HPDE6-E6E7 (cell line): Measurements from ENCODE around the gene COX6A2.
"Not testable (repeated sequence)": the region's sequence is repeated elsewhere in the genome, so short reads cannot be mapped to it uniquely, and the experiment has no call there.

Experiments
- DNase-seq: peaks from one replicate; pipeline ENCODE4 v3.0.0; 2011; ENCODE audit warnings: missing footprints; ENCODE audit errors: extremely low spot score

Gene COX6A2

DNA sequence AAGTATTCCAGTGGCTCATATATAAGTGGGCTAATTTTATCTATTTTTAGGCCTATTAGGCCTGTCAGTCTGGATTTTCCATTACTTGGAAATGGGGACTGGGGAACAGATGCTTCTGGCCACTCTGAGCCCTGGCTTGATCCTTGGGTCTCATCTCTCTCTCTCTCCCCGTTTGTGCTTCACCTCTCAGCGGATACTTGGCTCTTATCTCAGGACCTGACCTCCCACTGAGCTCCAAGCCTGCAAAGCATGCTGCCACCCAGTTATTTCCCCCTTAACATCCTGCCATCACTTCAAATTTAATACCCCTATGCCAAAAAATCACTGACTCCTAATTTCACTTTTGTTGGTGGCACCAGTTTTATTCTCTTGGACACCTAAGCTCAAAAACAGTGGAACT lies 10.3 kb upstream of the COX6A2 start:
- DNase-seq, result no peak

DNA sequence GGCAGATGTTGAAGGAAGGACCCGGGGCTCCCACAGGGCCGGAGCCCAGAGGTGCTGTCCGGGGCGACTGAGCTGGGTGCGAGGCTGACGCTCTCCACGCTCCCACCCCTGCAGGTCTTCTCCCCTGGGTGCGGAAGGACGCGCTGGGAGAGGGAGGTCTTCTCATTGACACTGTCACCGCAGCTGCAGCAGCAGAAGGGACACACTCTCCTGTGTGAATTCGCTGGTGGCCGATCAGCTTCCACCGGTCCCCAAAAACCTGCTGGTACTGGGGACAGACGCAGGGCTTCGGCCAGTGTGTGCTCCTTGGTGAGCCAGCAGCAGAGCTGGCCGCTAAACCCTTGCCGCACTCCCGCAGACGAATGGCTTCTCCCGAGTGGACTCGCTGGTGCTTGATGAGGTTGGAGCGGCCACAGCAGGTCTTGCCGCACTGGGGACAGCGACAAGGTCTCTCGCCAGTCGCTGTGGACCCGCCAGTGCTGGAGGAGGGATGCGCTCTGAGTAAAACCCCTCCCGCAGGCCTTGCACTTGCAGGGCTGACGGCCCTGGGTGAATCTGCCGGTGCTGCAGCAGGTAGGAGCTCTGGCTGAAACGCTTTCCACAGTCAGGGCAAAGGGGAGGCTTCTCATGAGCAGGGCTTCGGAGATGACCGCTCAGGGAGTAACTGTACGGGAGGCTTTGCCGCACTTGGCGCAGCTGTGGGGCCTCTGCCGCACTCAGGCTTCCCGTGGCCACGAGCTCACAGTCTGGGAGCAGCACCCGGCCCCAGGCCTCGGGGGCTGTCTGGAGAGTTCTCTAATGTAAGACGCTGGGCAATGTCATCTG lies 8.3 kb upstream of the COX6A2 start:
- no peak for DNase-seq

DNA sequence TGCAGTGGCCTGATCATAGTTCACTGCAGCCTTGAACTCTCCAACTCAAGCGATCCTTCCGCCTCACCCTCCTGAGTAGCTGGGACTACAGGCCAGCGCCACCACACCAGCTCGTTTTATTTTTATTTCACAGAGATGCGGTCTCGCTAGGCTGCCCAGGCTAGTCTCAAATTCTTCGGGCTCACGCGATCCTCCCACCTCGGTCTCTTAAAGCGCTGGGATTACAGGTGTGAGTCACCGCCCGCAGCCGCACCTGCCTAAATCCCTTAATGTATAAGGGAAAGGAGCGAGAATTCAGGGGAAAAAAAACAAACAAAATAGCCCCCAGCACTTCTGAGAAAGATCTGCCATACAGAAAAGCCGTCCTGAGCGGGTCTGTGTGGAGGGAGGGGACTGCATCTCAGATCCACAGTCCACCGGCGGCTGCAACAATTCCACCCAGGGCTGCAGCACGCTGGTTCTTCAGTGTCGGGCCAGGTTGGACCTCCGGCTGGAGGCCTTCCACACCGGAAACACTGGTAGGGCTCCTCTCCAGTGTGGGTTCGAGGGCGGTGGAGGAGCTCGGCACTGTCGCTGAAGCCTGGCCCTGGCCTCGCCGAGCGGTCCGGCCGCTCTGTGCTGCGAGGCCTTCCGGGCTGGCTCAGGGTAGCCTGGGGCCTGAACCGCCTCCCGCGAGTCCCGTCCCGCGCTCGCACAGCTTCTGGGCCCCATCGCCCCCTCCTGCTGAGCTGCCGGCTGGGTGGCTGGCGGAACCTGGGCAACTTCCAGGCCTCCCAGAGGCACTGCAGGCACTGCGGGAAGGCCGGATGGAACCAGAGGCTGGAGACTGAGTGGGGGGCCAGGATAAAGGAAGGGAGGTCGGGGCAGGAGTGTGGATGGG lies 7.4 kb upstream of the COX6A2 start:
- DNase-seq, result no peak

DNA sequence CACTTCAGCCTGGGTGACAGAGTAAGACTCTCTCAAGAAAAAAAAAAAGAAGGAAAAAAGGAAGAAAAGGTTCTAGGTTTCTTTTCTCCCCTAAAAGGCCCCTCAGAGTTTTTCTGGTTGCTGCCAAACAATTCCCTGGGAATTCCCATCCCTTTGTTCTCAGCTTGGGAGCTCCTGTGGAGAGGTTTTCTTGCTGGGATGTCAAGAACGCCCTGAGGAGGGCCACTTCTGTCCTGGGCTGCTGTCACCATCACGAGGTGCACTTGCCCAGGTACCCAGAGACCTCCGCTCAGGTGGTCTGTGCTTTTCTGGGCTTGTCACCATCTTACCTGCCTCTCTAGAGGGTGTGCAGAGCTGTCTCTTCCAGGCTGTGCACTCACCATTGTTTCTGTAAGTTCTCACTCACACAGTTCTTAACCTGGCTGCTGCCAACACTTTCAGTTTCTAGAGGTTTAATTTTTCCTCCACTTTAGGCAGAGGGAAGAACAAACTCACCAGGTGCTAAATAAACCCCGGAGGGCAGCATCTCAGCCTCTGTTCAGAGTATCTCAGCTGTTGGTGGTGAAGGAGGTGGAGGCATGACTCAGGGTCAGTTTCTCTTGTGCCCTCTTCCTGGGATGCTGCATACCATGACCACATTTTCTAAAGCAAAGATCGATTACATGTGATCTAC lies 2.4 kb upstream of the COX6A2 start:
- no peak for DNase-seq

DNA sequence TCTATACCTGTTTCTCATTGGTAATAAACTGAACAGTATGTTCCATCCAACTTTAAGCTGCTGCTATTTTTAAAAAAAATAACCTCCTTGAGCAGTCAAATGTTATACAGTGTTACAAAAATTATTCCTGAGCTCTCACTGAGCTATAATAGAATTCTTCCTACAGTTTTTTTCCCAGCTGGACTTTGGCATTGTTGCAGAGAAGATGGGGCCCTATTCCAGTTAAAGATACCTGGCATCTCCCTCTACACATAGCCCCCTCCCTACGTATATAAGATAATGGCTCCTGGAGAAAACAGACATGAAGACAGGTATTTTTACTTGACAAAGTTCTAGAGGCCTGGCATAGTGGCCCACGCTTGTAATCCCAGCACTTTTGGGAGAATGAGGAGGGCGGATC lies 1.6 kb upstream of the COX6A2 start:
- no peak for DNase-seq

DNA sequence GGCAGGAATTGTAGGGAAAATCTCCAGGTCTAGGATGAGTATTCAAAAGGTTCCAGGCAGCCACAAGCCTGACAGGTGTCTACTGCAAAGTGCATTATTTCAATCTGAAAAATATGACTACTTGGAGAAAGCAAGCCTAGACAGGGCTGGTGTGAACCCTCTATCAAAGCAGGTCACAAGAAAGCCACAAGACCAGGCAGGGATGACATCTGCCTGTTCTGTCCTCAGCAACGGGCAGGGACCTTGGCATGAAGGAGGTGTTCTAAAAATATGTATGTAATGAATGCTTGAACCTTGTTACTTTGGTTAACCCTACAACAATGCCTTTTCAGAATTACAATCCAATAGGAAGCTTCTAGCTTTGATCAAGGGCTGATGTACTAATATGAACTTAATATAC lies 1.2 kb upstream of the COX6A2 start:
- DNase-seq, result no peak

DNA sequence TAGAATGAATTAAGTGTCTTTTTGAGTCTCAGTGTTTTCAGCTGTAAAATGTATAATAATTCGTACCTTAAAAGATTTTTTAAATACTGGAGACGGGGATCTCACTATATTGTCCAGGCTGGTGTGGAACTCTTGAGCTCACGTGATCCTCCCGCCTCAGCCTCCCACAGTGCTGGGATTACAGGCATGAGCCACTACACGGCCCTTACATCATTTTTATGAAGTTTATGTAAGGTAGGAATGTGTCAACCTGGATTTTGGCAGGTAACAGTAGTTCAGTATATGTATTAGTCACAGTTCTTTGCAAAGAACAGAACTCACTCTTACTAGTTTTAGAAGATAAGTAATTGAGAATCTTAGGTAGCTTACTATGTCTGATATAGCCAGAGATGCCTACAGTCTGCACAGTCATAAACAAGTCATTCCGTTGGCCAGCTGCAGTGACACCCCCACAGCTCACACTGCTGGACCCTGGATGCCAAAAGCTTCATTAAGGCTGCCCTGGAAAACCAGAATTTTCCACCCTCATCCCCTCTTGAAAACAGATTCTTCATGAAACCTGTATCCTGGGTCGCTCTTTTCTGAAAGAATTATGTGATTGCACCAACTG lies 583 bp upstream of the COX6A2 start:
- no peak for DNase-seq

DNA sequence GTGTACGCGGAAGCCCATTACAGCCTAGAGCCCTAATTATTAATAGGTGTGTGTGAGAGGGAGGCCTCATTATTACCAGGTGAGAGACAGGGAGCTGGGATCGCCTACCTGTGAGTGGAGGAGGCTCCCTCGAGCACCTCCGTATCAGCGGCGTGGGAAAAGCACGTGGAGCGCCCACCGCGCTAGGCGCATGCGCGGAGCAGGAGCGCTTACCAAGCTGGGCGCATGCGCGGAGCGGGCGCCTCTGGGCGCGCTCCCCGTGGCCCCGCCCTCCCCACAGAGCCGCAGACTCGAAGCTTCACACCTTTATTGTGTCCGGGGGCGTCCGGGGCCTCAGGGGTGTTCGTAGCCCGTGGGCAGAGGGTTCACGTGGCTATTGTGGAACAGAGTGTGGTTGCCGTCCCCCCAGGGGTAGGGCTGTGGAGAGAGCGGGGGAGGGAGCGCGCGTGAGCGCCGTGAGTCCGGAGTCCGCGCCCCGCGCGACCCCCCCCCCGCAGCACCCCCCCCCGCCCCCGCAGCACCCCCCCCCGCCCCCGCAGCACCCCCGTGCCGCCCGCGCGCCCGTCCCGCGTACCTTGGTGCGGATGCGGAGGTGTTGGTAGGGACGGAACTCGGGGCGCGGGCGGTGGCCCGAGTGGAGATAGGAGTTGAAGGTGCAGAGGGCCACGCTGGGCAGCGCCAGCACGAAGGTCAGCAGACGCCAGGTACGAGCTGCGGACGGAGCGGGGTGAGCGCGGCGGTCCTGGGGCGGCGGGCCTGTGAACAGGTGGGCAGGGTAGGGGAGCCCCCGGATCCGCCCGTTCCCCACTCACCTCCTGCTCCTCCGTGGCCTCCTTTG lies 500 bp downstream of the COX6A2 start:
- DNase-seq, result peak; percentile 60

DNA sequence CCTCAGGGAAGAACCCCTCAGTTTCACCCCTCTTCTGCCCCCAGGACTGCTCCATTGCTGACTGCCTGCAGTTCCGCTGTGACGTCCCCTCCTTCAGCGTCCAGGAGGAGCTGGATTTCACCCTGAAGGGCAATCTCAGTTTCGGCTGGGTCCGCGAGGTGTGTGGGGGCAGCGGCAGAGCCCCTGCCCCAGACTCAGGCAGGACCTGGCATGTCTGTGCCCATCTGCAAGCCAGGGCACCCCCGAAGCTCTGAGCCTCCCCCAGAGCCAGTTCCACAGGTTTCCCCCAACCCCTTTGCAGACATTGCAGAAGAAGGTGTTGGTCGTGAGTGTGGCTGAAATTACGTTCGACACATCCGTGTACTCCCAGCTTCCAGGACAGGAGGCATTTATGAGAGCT lies 4.4 kb downstream of the COX6A2 start:
- no peak for DNase-seq

DNA sequence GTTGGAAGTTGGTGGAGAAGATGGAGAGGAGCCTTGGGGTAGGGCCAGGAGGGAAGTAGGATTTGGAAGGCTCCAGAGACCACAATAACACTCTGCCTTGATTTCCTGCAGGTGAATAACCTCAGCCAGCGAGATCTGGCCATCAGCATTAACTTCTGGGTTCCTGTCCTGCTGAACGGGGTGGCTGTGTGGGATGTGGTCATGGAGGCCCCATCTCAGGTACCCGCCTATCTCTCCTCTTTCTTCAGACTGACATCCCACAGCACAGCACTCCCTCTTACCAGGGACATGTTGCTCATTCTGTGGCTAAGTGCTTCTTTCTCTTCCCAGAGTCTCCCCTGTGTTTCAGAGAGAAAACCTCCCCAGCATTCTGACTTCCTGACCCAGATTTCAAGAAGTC lies 4.9 kb downstream of the COX6A2 start:
- DNase-seq, result no peak

DNA sequence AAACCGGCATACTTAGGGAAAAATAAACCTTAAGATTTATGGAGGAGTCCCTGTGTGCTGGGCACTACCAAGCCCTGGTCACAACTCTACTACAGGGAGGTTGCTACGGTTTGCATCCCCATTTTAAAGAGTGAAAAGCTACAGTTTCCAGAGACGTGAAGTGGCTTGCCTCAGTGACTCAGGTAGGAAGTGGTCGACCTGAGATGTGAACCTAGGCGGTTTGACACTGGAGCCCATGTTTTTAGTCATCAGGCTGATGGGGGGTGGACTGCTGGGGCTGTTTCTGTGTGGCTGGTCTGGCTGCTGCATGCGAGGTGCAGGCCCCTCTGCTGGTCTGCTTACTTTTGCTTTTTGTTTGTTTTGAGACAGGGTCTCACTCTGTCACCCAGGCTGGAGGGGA lies 6.6 kb downstream of the COX6A2 start:
- no peak for DNase-seq

DNA sequence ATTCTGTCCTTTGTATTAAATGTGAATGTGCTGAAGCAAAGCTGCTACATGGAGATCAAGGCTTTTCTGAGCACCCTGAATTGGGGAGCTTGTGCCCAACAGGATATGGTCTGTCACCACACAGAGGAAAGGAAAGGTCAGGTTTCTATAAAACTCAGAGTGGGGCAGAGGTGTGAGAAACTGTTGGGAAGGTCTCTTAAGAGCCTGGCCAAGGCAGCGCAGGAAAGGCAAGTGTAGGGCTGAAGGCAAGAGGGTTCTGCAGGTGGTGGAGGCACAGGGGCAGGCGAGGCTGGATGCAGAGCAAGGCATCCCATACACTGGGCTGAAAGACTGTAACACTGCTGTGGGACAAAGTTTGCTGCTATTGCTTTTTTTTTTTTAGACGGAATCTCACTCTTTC lies 8.1 kb downstream of the COX6A2 start:
- DNase-seq, result no peak

DNA sequence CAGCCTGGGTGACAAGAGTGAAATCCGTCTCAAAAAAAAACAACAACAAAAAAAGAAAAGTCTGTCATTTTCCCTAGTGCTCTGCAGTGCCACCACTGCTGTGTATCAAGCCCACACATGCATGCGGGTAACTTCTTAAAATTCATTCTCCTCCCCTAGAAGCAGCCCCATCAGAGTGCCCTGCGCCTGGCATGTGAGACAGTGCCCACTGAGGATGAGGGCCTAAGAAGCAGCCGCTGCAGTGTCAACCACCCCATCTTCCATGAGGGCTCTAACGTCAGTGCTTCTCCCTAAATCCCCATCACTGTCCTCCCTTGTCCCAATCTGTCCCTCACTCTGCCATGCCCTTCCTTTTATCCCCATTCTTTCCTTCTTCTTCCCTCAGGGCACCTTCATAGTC lies 10.2 kb downstream of the COX6A2 start:
- DNase-seq, result no peak

DNA sequence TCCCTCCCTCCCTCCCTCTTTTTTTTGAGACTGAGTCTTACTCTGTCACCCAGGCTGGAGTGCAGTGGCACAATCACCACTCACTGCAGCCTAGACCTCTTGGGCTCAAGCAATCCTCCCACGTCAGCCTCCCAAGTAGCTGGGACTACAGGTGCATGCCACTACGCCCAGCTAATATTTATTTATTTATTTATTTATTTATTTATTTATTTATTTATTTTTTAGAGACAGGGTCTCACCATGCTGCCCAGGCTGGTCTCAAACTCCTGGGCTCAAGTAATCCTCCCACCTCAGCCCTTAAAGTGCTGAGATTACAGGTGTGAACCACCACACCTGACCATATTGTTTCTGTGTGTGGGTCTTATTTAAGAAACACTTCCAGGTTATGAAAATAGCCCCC lies 11.1 kb downstream of the COX6A2 start:
- DNase-seq, result not testable (repeated sequence)

DNA sequence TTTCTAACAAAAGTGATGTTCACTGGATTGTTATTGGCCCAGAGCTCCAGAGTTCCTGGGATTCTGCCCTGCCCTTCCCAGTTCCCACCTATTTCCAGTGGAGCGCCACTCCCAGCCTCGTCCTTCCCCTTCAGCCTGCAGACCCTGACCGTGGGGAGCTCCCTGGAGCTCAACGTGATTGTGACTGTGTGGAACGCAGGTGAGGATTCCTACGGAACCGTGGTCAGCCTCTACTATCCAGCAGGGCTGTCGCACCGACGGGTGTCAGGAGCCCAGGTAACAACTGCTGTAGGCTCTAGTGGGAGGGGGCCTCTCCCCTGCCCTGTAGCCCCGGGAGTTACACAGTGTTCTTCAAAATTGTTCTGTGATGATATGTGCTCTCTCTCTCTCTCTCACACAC lies 11.8 kb downstream of the COX6A2 start:
- DNase-seq, result no peak

DNA sequence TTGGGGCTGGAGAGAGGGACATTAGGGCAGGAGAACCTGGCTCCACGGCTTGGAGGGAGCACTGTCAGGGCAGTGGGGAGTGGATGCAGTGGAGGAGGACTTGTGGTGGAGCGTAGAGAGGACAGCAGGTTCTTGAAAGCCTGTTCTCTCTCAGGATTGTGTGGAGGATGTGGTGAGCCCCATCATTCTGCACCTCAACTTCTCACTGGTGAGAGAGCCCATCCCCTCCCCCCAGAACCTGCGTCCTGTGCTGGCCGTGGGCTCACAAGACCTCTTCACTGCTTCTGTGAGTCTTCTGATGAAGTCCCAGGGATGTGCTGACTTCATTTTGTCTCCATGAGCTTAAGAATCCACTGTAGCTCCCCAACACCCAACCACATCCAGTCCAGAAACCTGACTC lies 13.5 kb downstream of the COX6A2 start:
- DNase-seq, result no peak

DNA sequence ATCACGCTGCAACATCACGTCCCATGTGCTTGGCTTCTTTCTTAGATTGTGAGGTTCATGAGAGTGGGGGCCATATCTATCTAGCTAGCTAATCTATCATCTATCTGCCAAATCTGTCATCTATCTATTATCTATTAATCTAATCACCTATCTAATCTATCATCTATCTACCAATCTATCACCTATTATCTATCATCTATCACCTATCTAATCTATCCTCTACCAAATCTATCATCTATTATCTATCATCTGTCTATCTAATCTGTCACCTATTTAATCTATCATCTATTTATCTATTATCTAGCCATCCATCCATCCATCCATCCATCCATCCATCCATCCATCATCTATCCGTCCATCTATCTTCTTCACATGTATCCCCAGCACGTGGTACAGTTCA lies 14.2 kb downstream of the COX6A2 start:
- no peak for DNase-seq

DNA sequence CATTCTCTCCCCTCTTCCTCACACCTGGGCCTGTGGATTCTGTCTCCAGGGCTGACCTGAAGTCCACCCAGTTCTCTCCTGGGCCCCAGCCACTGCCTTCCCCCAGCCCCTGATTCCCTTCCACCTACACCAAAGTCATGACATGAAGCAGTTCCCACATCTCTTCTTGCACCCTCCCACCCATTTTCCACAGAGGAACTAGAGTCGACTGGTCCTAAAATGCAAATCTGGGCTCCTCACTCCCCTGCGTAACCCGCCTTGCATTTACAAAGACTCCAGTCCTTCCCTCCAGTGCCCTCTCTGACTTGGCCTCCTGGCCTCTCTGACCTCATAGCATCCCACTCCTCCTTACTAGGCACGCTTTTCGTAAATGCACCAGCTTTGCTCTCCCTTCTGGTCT lies 14.8 kb downstream of the COX6A2 start:
- DNase-seq, result no peak

DNA sequence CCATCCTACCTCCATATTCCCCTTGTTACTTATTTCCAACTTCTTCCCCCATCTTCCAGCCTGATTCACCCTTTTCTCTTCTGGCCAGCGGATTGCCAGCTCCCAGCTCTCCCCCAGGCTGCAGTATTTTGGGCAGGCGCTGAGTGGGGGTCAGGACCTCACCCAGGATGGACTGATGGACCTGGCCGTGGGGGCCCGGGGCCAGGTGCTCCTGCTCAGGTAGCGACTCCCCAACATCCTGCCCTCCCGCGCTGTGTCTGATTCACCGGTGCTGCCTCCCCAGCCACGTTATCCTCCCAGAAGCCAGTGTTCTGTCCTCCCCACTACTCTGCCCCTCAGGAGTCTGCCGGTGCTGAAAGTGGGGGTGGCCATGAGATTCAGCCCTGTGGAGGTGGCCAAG lies 15.4 kb downstream of the COX6A2 start:
- no peak for DNase-seq

DNA sequence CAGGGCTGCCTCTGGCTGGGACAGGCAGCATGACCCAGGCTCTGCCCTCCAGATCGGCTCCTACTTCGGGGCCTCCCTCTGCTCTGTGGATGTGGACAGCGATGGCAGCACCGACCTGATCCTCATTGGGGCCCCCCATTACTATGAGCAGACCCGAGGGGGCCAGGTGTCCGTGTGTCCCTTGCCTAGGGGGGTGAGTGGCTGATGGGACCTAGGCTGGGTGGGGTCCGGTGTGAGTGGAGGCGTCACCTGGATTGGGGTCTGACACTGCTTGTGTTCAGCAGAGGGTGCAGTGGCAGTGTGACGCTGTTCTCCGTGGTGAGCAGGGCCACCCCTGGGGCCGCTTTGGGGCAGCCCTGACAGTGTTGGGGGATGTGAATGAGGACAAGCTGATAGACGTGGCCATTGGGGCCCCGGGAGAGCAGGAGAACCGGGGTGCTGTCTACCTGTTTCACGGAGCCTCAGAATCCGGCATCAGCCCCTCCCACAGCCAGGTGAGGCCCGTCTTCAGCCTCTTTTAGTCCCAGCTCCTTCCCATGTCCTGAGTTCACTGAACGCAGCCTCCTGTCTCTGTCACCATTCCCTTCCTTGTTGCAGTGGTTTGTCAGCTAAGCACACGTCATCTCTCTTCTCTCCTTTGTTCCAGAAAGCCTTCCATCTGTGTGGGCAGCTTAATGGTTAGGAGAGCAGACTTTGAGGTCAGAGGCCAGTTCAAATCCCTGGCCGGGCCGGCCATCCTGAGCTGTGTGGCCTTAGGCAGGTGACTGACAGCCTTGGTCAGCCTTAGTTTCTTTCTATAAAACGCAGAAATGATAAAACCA lies 16.9 kb downstream of the COX6A2 start:
- no peak for DNase-seq
